ENCODE results near the gene TMEM86B.

TMEM86B gene

DNA sequence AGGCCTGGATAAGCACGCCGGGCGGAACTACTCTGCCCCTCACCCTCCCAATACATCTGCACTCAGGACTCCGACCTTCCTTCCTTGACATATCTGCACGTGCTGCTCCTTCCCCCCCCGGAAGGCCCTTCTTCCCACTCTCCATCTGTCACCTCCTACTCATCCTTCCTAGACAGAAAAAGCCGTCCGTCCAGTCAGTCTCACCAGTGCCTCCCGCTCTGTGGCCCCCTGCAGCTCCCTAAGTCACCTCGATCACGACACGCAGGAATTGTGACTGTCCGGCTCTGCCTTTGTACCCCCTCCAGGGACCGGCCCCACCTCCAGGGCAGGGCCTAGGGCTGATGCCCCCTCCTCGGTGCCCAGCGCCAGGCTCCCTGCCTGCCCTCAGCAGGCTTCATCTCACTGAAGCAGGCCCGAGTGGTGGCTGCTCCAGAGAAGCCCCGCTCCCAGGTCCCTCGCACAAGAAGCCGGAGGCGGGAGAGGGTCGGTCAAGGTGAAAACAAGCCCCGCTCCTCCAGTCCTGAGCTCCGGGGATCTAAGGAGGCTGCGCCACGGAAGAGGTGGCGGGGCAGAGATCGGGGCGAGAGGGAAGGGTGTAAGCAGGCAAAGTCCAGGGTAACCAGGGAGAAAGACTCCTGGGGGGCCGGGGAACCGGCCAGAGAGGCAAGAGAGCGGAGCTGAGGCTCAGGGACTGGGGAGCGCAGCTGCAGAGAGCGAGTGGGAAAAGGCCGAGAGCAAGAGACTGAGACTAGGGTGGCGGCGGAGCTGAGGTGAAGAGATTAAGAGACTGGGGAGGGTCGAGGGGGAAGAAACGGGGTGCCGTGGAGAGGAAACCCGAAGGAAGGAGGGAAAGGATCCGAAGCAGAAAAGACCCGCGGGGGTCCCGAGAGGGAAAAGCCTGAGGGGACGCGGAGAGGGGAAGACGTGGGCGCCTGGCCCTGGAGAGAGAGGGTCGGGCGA lies 29.2 kb upstream of the TMEM86B start:
- peak; percentile 47 for DNase-seq
- no peak for ATAC-seq

DNA sequence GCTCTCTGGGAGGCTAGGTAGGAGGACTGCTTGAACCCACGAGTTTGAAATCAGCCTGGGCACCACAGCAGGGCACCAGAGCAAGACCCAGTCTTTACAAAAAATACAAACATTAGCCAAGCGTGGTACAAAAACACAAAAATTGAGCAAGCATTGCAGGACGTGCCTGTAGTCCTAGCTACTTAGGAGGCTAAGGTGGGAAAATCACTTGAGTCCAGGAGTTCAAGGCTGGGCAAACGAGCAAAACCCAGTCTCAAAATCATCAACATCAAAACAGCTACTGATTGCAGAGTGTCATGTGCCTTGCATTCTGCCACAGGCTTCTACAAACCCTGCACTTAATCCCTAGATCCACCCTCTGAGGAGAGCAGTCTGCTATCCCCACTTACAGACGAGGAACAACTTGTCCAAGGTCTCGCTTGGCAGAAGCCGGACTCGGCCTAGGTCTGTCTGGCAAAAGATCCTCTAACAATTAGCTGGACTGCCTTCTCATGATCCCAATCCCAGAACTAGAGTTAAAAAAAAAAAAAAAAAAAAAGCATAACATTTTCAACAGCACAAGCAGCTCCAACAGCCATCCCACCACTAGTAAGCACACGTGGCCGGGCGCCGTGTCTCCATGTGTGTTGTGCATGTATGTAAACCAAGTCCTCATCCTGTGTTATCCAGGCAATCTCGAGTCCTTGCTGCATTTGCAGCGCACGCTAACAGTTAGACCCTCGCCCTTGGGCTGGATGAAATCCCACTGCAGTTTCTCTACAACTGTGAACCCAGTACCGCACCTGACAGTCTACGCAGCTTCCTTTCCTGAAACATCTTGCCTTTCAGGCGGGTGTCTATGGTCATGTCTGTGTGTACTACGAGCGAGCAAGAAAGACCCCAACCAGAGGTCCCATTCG lies 28.2 kb upstream of the TMEM86B start:
- ATAC-seq (no peak), DNase-seq (peak; percentile 31)

GRCh38 chr19:55255618-55256423 lies 27.3 kb upstream of the TMEM86B start:
- DNase-seq (peak; percentile 76), ATAC-seq (peak; percentile 24)

DNA sequence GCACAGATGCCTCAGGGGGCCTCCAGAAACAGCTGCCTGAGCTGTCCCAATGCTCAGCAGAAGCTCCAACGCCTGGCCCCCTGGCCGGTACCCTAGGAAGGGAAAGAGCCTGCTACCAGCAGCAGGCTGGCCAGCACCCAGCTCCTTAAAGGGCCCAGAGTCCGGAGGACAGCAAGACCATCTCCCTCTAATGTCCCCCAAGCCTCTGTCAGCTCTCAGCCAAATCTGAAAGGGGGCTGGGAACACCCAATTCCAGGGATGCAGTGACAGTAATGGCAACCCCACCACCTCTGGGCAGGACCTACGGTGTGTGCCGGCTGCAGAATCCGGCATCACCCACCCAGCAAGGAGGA lies 26.0 kb upstream of the TMEM86B start:
- DNase-seq (no peak), ATAC-seq (no peak)

- DNase-seq: peak; percentile 59
- peak; percentile 10 for ATAC-seq
These were observed 25.5 kb upstream of the TMEM86B start for GRCh38 chr19:55253842-55254624.

DNA sequence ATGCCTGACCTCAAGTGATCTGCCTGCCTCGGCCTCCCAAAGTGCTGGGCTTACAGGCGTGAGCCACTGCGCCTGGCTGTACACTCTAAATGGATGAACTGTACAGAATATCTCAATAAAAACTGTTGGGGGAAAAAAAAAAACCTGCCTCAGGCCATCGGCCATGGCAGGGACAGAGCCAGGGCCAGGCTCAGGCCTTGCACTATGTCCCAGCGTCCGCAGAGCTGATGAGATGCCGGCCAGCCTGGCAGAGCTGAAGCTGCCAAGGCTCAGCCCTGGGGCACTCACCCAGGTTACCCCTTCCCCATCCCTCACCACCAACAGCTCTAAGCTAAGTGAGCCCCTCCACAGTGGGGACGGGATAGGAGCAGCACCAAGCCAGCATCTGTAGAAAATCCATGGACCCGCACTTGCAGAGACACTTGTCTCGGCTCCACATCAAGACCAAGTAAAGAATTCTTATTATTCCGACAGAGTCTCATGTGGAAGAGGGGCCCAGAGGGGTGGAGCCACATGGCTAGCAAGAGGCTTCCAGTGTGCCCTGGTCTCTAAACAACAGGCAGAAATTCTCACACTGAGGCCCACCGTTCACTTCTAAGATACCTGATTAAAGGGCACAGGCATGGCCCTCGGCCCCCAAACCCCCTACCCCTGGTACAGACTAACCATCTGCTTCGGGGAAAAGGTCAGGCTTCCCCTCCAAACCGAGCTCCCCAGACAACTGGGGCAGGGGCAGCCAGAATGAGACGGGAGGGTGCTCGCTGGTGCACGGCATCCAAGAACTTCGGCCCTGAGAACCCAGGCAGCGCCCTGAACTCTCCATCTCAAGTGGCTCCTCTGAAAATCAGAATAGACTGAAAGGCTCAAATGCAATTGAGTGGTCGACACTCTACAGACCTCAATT lies 24.4 kb upstream of the TMEM86B start:
- DNase-seq (peak; percentile 24), ATAC-seq (no peak)

DNA sequence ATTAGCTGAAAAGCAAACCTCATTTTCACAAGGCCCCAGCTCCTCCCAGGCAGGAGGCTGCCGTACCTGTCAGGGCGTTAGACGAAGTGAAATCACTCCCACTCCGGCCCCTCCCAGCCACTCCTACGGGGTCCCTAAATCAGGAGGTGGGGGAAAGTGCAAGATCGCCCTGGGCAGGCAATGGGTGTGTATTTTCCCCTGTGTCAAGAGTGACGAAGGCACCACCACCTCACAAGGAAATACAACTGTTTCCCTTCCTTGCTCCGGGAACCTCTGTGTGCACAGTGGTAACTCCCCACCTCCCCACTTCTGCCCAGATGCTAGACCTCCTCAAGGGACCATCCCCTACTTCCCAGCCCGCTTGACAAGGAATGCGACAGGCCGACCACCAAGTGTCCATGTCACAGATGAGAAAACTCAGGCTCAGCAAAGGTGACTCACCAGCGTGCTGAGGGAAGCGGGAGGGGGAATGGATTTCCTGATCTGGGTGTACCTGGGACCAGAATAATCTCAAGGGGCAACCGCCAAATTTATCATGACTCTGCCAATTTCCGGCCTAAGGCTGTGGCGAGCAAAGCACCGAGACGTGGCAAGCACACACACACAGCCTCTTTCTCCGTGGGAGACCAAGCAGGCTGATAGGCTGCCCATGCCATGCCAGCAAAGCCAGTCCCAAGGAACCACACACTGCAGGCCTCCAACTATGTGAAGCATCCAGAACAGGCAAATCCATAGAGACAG lies 22.9 kb upstream of the TMEM86B start:
- ATAC-seq: peak; percentile 44
- peak; percentile 62 for DNase-seq

- ATAC-seq (no peak), DNase-seq (no peak)
These were observed 21.9 kb upstream of the TMEM86B start for GRCh38 chr19:55250262-55251036.

DNA sequence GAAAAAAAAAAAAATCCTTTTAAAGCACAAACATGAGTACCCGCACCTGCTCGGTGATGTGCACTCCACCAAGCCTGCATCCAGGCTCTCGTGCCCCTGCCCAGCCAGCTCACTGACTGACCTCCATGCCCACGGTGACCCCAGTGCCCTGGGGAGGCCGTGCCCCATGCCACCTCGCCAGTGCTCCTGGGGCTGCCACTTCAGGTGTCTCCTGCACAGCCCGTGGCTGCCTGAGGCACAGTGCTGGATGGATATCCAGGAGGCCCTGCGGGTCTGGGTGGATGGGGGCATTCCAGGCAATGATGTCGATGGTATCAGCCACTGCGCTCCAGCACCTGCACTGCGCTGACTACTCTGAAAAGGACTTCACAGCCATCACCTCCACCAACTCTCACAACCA lies 21.3 kb upstream of the TMEM86B start:
- no peak for DNase-seq
- no peak for ATAC-seq

DNA sequence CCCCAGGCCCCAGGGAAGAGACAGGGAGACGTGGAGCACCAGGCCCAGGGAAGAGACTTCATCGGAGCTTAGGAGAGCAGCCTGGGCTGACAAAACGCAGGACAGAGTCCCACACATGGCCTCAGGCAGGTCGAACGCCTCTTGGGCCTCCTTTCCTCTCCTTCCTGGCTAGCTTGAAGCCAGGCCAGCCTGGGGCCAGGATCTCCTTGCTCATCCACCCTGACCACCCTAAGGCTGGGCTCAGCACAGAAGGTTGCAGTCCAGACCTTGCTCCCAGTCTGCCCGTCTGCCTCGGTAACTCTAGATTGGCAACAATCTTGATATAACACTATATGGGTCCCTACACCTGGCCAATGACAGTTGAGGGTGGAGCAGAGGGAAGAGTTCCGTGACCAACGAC lies 20.1 kb upstream of the TMEM86B start:
- no peak for ATAC-seq
- no peak for DNase-seq

DNA sequence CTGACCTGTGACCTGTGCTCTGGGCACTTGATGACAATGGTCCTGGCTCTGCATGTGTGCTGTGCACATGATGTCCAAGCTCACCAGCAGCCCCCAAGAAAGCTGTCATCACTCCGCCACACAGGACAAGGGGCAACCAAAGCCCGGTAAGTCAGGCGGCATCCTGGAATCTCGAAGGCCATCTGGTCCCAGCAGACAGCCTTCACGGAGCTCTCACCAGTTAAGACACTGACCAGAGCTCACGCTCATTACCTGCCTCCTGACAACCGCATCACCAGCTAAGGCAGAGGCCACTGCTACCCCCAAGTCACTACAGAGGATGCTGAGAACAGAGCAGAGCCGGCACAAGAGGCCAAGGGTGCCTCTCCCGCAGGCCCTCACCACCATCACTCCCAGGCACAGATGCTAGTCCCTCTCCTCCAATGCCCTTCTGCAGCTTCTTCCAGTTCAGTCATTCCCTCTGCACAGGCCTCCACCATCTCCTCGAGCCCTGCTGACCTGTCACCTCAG lies 19.7 kb upstream of the TMEM86B start:
- DNase-seq: no peak
- no peak for ATAC-seq

DNA sequence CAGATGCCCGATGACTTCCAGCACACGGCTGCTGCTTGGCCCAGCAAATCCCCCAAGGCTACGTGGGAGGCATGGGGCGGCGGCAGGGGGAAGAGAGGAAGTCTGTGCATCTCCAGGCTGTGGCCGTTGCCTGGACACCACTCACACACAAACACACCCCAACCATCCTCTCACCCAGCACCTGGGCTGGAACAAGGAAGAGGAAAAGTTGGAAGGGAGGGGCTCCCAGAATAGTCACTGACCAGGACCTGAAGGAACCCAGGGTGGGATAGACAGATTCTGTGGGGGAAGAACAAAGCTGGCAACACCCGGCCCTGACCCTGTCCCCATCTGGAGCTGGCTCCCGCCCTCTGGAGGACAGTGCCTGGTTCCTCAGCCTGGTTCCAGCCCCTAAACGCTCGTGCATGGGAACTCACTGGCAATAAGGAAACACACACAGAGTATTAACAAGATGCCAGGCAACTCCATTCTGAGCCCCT lies 19.1 kb upstream of the TMEM86B start:
- no peak for ATAC-seq
- no peak for DNase-seq

GRCh38 chr19:55246462-55247451 lies 18.2 kb upstream of the TMEM86B start:
- DNase-seq (no peak), ATAC-seq (no peak)

DNA sequence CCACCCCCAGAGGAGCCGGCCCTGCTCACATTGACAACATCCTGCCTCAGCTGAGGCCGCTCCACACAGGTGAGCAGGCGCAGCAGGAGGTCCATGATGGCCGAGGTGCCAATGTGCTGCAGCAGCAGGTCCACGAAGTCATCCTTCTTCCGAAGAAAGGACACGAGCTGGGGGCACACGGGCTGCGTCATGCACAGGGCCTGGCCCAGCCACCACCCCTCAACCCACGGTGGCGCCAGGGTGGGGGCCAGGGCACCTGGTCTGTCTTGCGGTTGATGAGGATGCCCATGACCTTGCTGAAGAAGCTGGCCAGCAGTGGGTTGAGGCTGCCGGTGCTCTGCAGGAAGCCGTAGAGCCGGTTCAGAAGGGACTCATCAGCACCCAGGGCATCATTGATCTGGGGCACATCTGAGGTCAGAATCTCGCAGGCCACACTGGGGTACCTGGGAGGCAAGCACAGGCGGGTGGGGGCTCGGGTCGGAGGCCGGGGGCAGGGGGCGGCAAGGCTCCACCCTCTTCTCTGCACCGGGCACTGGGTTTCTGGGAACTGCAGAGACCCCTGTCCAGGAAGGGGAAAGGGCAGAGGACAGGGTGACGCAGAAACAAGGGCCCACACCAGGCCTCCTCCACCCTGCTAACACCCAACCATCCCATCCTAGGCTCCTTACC lies 16.8 kb upstream of the TMEM86B start:
- ATAC-seq (no peak), DNase-seq (no peak)

- no peak for DNase-seq
- ATAC-seq: no peak
These were observed 15.6 kb upstream of the TMEM86B start for GRCh38 chr19:55244004-55244680.

- ATAC-seq (no peak), DNase-seq (no peak)
These were observed 14.0 kb upstream of the TMEM86B start for GRCh38 chr19:55242517-55242916.

All from stimulated activated naive CD8-positive, alpha-beta T cell treated with anti-CD3 and anti-CD28 coated beads, Interleukin-15, Interleukin-2, amounts not matched to agents 100 U/mL and 50 U/mL, for 24 hours (primary cell).